ENCODE results near the gene HS6ST3.

- no peak for TF ChIP-seq POLR2A (IDR thresholded peaks at IDR 0.05)
- TF ChIP-seq EP300 (IDR thresholded peaks at IDR 0.05), result no peak
Measured at GRCh38 chr13:96415831-96416385, 326.0 kb downstream of the HS6ST3 start.
